PFSK-1 (cell line): ENCODE data around the gene ZDHHC9.

Experiments used
- FOXP2 ChIP-seq: optimal IDR thresholded peaks from 2 replicates; pipeline ENCODE3; 2011; ENCODE audit warnings: borderline replicate concordance, control low read depth, inconsistent platforms; ENCODE audit not compliant: insufficient read depth; ENCODE audit errors: extremely low read length, extremely low read depth
- POLR2AphosphoS5 ChIP-seq: IDR thresholded peaks from 2 replicates; pipeline ENCODE4 v1.6.1; 2012; ENCODE audit warnings: low read depth, mild to moderate bottlenecking, control low read depth, low read length, moderate library complexity
- REST ChIP-seq, 2 experiments: IDR thresholded peaks; 2 replicates each; pipeline versions ENCODE4 v1.6.1 to v1.8.0; 2011 to 2012; ENCODE audit warnings: low read depth in 2 of 2, low read length in 2 of 2, control low read depth in 1 of 2, inconsistent platforms in 1 of 2, mild to moderate bottlenecking in 1 of 2, moderate library complexity in 1 of 2; ENCODE audit not compliant: insufficient read depth in 1 of 2
- SIN3A ChIP-seq: IDR thresholded peaks from 2 replicates; pipeline ENCODE4 v1.6.1; 2012; ENCODE audit warnings: mild to moderate bottlenecking, low read length, moderate library complexity, borderline replicate concordance; ENCODE audit not compliant: insufficient read depth
- TAF1 ChIP-seq: IDR thresholded peaks from 2 replicates; pipeline ENCODE4 v1.6.1; 2012; ENCODE audit warnings: low read length, control low read depth, borderline replicate concordance; ENCODE audit not compliant: insufficient read depth

The ZDHHC9 gene

GRCh38 chrX:129763666-129764065 is 80.0 kb downstream of the ZDHHC9 start:
- TF ChIP-seq REST (IDR thresholded peaks at IDR 0.05; ENCODE audit: insufficient read depth in 1 of 2, low read depth in 2 of 2, low read length in 2 of 2) (no peak), POLR2AphosphoS5 (no peak), SIN3A (no peak), FOXP2 (no peak), TAF1 (no peak)

DNA sequence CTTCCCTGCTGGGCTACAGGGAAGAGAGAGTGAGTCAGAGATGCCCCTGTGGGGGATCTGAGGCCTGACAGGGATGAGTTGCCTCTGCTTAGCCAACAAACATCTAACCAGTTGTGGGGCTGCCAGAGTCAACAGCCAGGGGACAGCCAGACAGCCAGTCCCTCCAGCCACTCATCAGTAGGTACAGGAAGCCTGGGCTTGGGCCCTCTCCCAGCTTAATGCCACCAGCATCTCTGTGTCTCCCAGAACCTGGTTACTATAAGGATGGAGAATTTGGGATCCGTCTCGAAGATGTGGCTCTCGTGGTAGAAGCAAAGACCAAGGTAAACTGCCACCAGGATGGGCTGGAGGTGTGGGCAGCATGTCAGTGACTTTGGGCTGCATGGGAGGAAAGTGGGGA is 81.2 kb downstream of the ZDHHC9 start:
- TF ChIP-seq POLR2AphosphoS5 = no peak
- no peak for TF ChIP-seq TAF1
- no peak for TF ChIP-seq SIN3A
- no peak for TF ChIP-seq FOXP2
- no peak for TF ChIP-seq REST (IDR thresholded peaks at IDR 0.05; ENCODE audit: insufficient read depth in 1 of 2, low read depth in 2 of 2, low read length in 2 of 2)

DNA sequence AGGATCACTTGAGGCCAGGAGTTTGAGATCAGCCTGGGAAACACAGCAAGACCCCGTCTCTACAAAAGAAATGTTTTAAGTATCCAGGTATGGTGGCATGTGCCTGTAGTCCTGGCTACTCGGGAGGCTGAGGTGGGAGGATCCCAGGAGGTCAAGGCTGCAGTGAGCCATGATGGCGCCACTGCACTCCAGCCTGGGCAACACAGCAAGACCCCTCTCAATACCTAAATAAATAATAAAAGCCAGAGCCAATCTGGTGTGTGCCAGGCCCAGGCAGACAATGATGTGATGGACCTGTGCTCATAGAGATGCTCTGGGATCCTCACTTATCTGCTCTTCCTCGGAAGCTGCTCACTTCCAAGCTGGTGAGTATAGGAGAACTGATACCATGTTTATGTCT is 82.1 kb downstream of the ZDHHC9 start:
- TF ChIP-seq REST (IDR thresholded peaks at IDR 0.05; ENCODE audit: insufficient read depth in 1 of 2, low read depth in 2 of 2, low read length in 2 of 2) (no peak), FOXP2 (no peak), SIN3A (no peak), POLR2AphosphoS5 (no peak)

- no peak for TF ChIP-seq FOXP2
- TF ChIP-seq POLR2AphosphoS5 = no peak
- no peak for TF ChIP-seq REST (IDR thresholded peaks at IDR 0.05; ENCODE audit: insufficient read depth in 1 of 2, low read depth in 2 of 2, low read length in 2 of 2)
- TF ChIP-seq SIN3A = no peak
- TF ChIP-seq TAF1 = no peak
Measured at GRCh38 chrX:129760981-129761380, 82.7 kb downstream of the ZDHHC9 start.

- TF ChIP-seq SIN3A = no peak
- TF ChIP-seq POLR2AphosphoS5 = no peak
- no peak for TF ChIP-seq REST (IDR thresholded peaks at IDR 0.05; ENCODE audit: insufficient read depth in 1 of 2, low read depth in 2 of 2, low read length in 2 of 2)
- no peak for TF ChIP-seq TAF1
- no peak for TF ChIP-seq FOXP2
Measured at GRCh38 chrX:129760155-129760554, 83.5 kb downstream of the ZDHHC9 start.
